HG03097 (cell line): ENCODE results near the gene PIH1D2.
"Not testable (repeated sequence)": the region's sequence is repeated elsewhere in the genome, so short reads cannot be mapped to it uniquely, and the experiment has no call there.

Experiments
- ATAC-seq: cut with Tn5 transposase; IDR thresholded peaks from one replicate; pipeline ENCODE4 v1.9.1; 2021; ENCODE audit not compliant: unreplicated experiment, low FRiP score

The PIH1D2 gene

GRCh38 chr11:112073941-112074811 is at the start of gene PIH1D2, which contains the start of gene NKAPD1:
Gene PIH1D2, minus strand, starts transcription at chr11:112074017. Its CDS starts 843 bp downstream, at chr11:112073174.
Gene NKAPD1, plus strand, starts transcription at chr11:112074299. Its CDS starts 1,276 bp downstream, at chr11:112075575.
- peak; percentile 67 for ATAC-seq

- no peak for ATAC-seq
Measured at GRCh38 chr11:112123129-112123528, 49.3 kb upstream of the PIH1D2 start.

- ATAC-seq = no peak
Measured at GRCh38 chr11:112121981-112122615, 48.3 kb upstream of the PIH1D2 start.

- no peak for ATAC-seq
Measured at GRCh38 chr11:112118176-112118575, 44.4 kb upstream of the PIH1D2 start.

GRCh38 chr11:112115386-112115785 is 41.6 kb upstream of the PIH1D2 start:
- ATAC-seq = no peak

GRCh38 chr11:112114460-112114859 is 40.6 kb upstream of the PIH1D2 start:
- no peak for ATAC-seq

- no peak for ATAC-seq
Measured at GRCh38 chr11:112113539-112114457, 40.0 kb upstream of the PIH1D2 start.

- no peak for ATAC-seq
Measured at GRCh38 chr11:112106070-112106469, 32.3 kb upstream of the PIH1D2 start.

- no peak for ATAC-seq
Measured at GRCh38 chr11:112103446-112103845, 29.6 kb upstream of the PIH1D2 start.

- ATAC-seq = no peak
Measured at GRCh38 chr11:112100462-112100861, 26.6 kb upstream of the PIH1D2 start.

- ATAC-seq = no peak
Measured at GRCh38 chr11:112097734-112098528, 24.1 kb upstream of the PIH1D2 start.

GRCh38 chr11:112096194-112096593 is 22.4 kb upstream of the PIH1D2 start:
- no peak for ATAC-seq

GRCh38 chr11:112095302-112095701 is 21.5 kb upstream of the PIH1D2 start:
- not testable (repeated sequence) for ATAC-seq

GRCh38 chr11:112087212-112087611 is 13.4 kb upstream of the PIH1D2 start:
- peak; percentile 4 for ATAC-seq

GRCh38 chr11:112086422-112087191 is 12.8 kb upstream of the PIH1D2 start, which contains the start of the genes SDHD and TIMM8B:
Gene SDHD, plus strand, starts transcription at chr11:112086873. Its CDS starts 35 bp downstream, at chr11:112086908.
Gene TIMM8B, minus strand, starts transcription at chr11:112086756. Its CDS starts 33 bp downstream, at chr11:112086723.
- peak; percentile 74 for ATAC-seq

- peak; percentile 23 for ATAC-seq
Measured at GRCh38 chr11:112085822-112086421, 12.1 kb upstream of the PIH1D2 start.

- ATAC-seq = no peak
Measured at GRCh38 chr11:112082729-112083128, 8.9 kb upstream of the PIH1D2 start.

GRCh38 chr11:112062923-112063322 is 10.9 kb downstream of the PIH1D2 start:
- ATAC-seq = no peak
